HG03159 (cell line): Measurements from ENCODE around the gene DPT.

Source experiments
- ATAC-seq: cut with Tn5 transposase; IDR thresholded peaks from one replicate; pipeline ENCODE4 v1.9.1; 2021; ENCODE audit warnings: mild to moderate bottlenecking, moderate library complexity; ENCODE audit not compliant: unreplicated experiment

The DPT gene

GRCh38 chr1:168706391-168706992 is 22.5 kb downstream of the DPT start:
- no peak for ATAC-seq

GRCh38 chr1:168700575-168701268 is 28.3 kb downstream of the DPT start:
- ATAC-seq = no peak

GRCh38 chr1:168698453-168698852 is 30.6 kb downstream of the DPT start:
- no peak for ATAC-seq

GRCh38 chr1:168697356-168698126 is 31.5 kb downstream of the DPT start:
- no peak for ATAC-seq

GRCh38 chr1:168696125-168696760 is 32.8 kb downstream of the DPT start:
- ATAC-seq = no peak

GRCh38 chr1:168693872-168694238 is 35.2 kb downstream of the DPT start:
- ATAC-seq = no peak

- no peak for ATAC-seq
These were observed 35.7 kb downstream of the DPT start for GRCh38 chr1:168693197-168693871.

GRCh38 chr1:168692472-168692871 is 36.5 kb downstream of the DPT start:
- no peak for ATAC-seq

GRCh38 chr1:168691541-168691940 is 37.5 kb downstream of the DPT start:
- ATAC-seq = no peak

- ATAC-seq = no peak
These were observed 39.0 kb downstream of the DPT start for GRCh38 chr1:168689726-168690602.

GRCh38 chr1:168689327-168689657 is 39.7 kb downstream of the DPT start:
- no peak for ATAC-seq

GRCh38 chr1:168688644-168689326 is 40.2 kb downstream of the DPT start:
- ATAC-seq = no peak

- no peak for ATAC-seq
These were observed 41.2 kb downstream of the DPT start for GRCh38 chr1:168687816-168688215.

GRCh38 chr1:168686666-168687065 is 42.3 kb downstream of the DPT start:
- ATAC-seq = no peak

- ATAC-seq = no peak
These were observed 45.1 kb downstream of the DPT start for GRCh38 chr1:168683871-168684270.

GRCh38 chr1:168676861-168677260 is 52.1 kb downstream of the DPT start:
- ATAC-seq = no peak

- ATAC-seq = no peak
These were observed 52.8 kb downstream of the DPT start for GRCh38 chr1:168676029-168676812.

- no peak for ATAC-seq
These were observed 54.9 kb downstream of the DPT start for GRCh38 chr1:168673974-168674683.
